PC-3 (cell line): ENCODE results near the gene ZAP70.
A peak's percentile ranks its signal among the peaks of the same experiment; 100 is the strongest.

Experiments used
- CTCF ChIP-seq: fragments of 300-600 bp; sonication (generic); conservative IDR thresholded peaks from 2 replicates; pipeline ENCODE4 v1.5.1; 2017; ENCODE audit warnings: antibody characterized with exemption, low read depth, mild to moderate bottlenecking, low read length
- EZH2 ChIP-seq: fragments of 300-600 bp; sonication (generic); IDR thresholded peaks from one replicate; pipeline ENCODE4 v1.6.1; 2017; ENCODE audit warnings: antibody characterized with exemption, mild to moderate bottlenecking, low read length; ENCODE audit not compliant: unreplicated experiment
- EZH2phosphoT487 ChIP-seq: fragments of 300-600 bp; sonication (generic); IDR thresholded peaks from 2 replicates; pipeline ENCODE4 v1.6.1; 2018; ENCODE audit warnings: mild to moderate bottlenecking, antibody characterized with exemption, low read length, borderline replicate concordance

GRCh38 chr2:97664636-97664970 lies 48.8 kb upstream of the ZAP70 start:
- TF ChIP-seq CTCF (0 out of 2 replicates have a peak, but pooled peaks have one; percentile 1), EZH2 (no peak), EZH2phosphoT487 (no peak)
